Smooth muscle cell of the pulmonary artery (primary cell): ENCODE data around the gene BRI3BP. TPM values are rescaled to one million over a fixed set of nuclear protein-coding genes. Genes with fewer than 3 reads are reported as not detected.

Experiments
- total RNA-seq: library from RNA; depleted of rRNA; stranded (reverse); fragments of >200 nt; gene quantifications from 2 replicates; pipeline ENCODE4 v1.2.3, GENCODE V29; 2014

The BRI3BP gene
- total RNA-seq = 6.9 and 7.5 TPM in 2 replicates

GRCh38 chr12:124993626-124994436 is at the start of gene BRI3BP:
Gene BRI3BP (plus strand): TSS chr12:124993645. CDS start chr12:124993791, 146 bp downstream.

GRCh38 chr12:125065021-125065918 is 71.8 kb downstream of the BRI3BP start, which contains the start of gene AACS:
Gene AACS (plus strand): TSS chr12:125065435. CDS start chr12:125065585, 150 bp downstream.

Other genes starting within 250 kb of the BRI3BP start
- 14.6 and 25.7 TPM in 2 replicates for gene SCARB1, start 129.8 kb upstream of the BRI3BP start, total RNA-seq
- 2,131 and 2,219 TPM in 2 replicates for gene UBC, start 79.0 kb upstream of the BRI3BP start, total RNA-seq
- 12.4 and 23.4 TPM in 2 replicates for gene DHX37, start 4.5 kb upstream of the BRI3BP start, total RNA-seq
- gene AACS, start 71.8 kb downstream of the BRI3BP start, total RNA-seq = 16.9 and 23.8 TPM in 2 replicates
- gene TMEM132B, start 192.7 kb downstream of the BRI3BP start, total RNA-seq = 7.0 and 13.4 TPM in 2 replicates